A549 (cell line): ENCODE data around the gene MRAP2.

ENCODE experiments used
- CTCF ChIP-seq: fragments of >200 bp; sonication (Bioruptor Twin); formaldehyde crosslinking; IDR thresholded peaks from 3 replicates; pipeline ENCODE4 v1.5.1; 2016
- NR3C1 ChIP-seq: fragments of >200 bp; sonication (Bioruptor Twin); formaldehyde crosslinking; IDR thresholded peaks from 3 replicates; pipeline ENCODE4 v1.6.1; 2017
- ZNF302 ChIP-seq: fragments of 250-450 bp; sonication (Bioruptor Pico); IDR thresholded peaks from 2 replicates; pipeline ENCODE4 v1.9.0; 2021; ENCODE audit warnings: inconsistent platforms, mild to moderate bottlenecking, moderate library complexity

DNA sequence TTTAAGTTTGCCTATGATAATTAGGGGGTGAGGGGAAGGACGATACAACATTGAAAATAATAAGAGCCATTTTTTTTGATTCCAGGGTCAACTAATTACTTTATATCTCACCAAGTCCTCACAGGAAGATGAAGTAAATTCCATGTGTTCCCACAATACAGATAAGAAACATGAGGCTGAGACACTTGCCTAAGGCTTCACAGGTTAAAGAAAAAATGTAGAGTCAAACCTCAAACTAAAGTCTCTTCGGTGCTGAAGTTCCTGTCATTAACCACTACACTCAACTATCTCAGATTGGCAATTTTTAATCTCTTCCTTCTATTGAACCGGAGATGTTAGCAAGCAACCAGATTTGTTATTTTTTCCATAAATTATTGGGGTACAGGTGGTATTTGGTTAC is 33.0 kb downstream of the MRAP2 start:
- TF ChIP-seq CTCF (no peak), ZNF302 (CRISPR knock-in tag) (no peak), NR3C1 (no peak)
